GM10248 (cell line): ENCODE results near the gene TNIP2.

ENCODE experiments used
- CTCF ChIA-PET: fragments of 300-600 bp; sonication (Branson Sonifier 250); formaldehyde crosslinking; extraction: SDS; loops from one replicate; lab custom pipeline; 2021; ENCODE audit warnings: antibody characterized with exemption; lab: Yijun Ruan, JAX
- POLR2A ChIA-PET: fragments of 350-650 bp; sonication (Branson Sonifier 250); formaldehyde crosslinking; extraction: SDS; loops from one replicate; lab custom pipeline; 2020; ENCODE audit warnings: antibody characterized with exemption; lab: Yijun Ruan, JAX
- DNase-seq: peaks from one replicate; pipeline ENCODE4 v3.0.0; 2012; ENCODE audit errors: extremely low spot score
- TF ChIP-seq, protein P1 (sequence below): IDR thresholded peaks from 2 replicates; pipeline ENCODE4 v1.5.1; 2012; ENCODE audit warnings: mild to moderate bottlenecking, low read depth; ENCODE audit errors: extremely low read depth, missing control alignments, control extremely low read depth

The TNIP2 gene

DNA sequence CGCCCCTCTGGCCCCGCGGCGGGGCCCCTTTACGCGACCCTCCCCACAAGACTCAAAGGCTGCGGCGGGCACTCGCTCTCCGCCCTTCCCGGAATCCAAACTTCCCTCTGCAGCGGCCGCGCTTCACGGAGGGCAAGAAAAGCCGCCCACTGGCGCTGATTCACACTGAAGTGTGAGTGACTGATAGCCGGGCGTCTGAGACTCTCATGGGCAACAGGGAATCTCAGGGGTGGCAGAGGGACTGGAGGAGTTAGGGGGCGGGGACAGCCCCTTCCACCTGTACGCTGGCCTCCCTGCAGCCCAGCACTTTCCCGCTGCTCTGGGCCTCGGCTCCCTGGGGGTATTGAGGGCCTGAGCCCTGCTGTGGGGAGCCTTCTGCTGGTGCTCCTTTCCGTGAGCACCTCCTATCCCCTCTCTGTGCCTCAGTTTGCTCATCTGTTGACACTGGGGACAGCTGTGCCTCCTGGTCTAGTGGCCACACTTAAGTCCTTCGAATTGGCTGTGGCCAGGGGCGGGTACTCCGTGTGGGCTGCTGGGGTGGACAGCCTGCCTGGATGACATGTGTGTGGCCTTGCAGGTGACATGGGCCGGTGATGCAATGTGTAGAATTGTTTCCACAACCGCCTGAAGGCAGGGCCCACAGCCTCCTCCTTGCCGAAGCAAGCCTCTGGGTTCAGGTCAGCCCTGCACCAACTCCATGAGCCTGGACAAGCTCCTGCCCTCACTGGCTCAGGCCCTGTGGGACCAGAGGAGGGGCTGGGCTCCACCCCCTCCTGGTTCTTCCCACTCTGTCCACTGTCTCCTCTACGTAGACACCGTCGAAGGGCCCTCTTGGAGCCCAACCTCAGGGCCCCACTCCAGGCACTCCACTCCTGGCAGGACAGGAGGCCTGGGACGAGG, 37.7 kb upstream of the TNIP2 start:
- no peak for DNase-seq
- TF ChIP-seq, protein P1, sequence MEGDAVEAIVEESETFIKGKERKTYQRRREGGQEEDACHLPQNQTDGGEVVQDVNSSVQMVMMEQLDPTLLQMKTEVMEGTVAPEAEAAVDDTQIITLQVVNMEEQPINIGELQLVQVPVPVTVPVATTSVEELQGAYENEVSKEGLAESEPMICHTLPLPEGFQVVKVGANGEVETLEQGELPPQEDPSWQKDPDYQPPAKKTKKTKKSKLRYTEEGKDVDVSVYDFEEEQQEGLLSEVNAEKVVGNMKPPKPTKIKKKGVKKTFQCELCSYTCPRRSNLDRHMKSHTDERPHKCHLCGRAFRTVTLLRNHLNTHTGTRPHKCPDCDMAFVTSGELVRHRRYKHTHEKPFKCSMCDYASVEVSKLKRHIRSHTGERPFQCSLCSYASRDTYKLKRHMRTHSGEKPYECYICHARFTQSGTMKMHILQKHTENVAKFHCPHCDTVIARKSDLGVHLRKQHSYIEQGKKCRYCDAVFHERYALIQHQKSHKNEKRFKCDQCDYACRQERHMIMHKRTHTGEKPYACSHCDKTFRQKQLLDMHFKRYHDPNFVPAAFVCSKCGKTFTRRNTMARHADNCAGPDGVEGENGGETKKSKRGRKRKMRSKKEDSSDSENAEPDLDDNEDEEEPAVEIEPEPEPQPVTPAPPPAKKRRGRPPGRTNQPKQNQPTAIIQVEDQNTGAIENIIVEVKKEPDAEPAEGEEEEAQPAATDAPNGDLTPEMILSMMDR, result no peak
- ChIA-PET CTCF (no interaction called here), POLR2A (no interaction called here)

DNA sequence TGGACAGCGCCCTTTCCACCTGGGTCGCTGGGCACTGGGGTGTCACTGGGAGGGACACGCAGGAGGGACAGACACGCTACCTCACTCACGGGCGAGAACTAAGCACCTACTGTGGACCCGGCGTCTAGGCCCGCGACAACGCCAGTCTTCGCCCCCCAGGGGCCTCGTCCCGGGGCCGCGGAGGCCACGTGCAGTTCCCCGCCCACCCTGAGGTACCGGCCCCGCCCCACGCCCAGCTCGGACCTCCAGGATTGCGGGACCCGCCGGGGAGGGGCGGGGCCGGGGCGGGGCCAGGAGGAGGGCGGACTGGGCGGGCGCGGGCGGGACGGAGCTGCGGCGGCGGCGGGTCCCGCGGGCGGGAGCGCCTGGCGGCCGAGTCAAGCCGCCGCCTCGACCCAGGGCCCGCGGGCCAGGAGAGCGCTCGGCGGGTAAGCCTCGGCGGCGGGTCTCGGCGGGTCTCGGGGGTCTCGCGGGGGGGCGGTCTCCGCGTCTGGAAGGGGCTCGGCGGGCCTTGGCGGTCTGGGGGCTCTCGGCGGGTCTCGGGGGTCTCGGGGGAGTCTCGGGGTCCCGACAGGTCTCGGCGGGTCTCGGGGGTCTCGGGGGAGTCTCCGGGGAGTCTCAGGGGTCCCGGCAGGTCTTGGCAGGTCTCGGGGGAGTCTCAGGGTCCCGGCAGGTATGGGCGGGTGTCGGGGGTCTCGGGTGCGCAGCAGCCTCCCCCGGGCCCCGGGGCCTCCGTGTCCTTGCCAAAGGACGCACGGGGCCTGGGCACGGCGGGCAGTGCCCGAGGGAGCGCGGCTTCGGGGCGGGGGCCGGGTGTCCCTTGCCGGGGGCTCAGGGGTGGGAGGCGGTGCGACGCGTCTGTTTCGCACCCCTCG, 36.8 kb upstream of the TNIP2 start, which contains the start of gene SH3BP2:
Gene SH3BP2 (plus strand): TSS at position 375 of the 875 bp plus-strand sequence. CDS start 27,533 bp downstream, outside the sequence.
- ChIA-PET CTCF (interaction anchor here (1.5 kb wide), 1 partner anchor 20 kb away, joined by 4 read pairs; no protein-coding TSS in a partner anchor), POLR2A (interaction anchor here (0.6 kb wide), 1 partner anchor 95 kb away, joined by 3 read pairs; no protein-coding TSS in a partner anchor)
- TF ChIP-seq, protein P1, result peak; percentile 8
- DNase-seq, result peak; percentile 88

GRCh38 chr4:2792396-2792710, 36.2 kb upstream of the TNIP2 start:
- POLR2A ChIA-PET, result no interaction called here
- CTCF ChIA-PET, result interaction anchor here (0.9 to 1.5 kb wide), 2 partner anchors 19 to 143 kb away, joined by 3 to 4 read pairs; no protein-coding TSS in a partner anchor
- no peak for DNase-seq
- TF ChIP-seq, protein P1, result no peak

DNA sequence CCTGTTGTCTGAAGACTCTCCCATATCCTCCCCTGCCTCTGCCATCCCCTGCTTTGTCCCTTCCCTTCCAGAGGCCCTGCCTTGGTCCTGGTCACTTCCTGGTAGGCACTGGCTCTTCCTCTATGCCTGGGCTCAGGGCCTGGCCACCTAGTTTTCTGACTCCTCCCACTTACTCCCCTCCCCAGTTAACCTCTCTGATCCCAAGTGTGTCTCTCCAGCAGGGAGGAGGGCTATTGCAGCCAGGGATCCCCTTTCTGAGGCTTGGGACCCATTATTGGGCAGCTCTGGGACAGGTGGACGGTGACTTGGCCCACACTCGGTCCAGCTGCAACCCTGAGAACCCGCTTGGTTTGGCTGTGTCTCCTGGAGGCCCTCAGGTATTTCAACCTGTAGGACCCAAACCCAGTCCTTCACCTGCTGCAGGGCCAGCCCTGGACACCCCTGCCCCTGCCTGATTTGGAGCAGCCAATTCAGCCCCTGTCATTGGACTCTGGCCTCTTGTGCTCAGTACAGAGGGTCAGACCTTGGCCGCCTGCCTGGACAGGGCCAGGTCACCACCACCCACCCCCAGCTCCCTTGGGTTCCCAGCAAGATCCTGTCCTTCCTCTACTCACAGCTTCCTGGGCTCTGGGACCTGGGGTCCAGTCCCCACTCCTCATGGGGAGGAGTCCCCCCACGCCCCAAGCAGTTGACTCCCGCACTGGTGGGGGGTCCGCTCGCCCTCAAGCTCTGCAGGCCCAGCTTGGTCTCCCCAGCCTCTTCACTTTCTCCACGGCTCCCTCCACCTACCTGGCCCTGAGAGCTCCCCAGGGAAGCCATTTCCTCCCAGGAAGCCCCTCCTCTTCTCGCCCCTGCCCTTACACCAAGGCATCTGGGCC, 35.6 kb upstream of the TNIP2 start:
- TF ChIP-seq, protein P1, result no peak
- POLR2A ChIA-PET, result no interaction called here
- DNase-seq, result no peak
- CTCF ChIA-PET, result interaction anchor here (0.9 to 1.5 kb wide), 2 partner anchors 18 to 144 kb away, joined by 3 to 4 read pairs; no protein-coding TSS in a partner anchor

DNA sequence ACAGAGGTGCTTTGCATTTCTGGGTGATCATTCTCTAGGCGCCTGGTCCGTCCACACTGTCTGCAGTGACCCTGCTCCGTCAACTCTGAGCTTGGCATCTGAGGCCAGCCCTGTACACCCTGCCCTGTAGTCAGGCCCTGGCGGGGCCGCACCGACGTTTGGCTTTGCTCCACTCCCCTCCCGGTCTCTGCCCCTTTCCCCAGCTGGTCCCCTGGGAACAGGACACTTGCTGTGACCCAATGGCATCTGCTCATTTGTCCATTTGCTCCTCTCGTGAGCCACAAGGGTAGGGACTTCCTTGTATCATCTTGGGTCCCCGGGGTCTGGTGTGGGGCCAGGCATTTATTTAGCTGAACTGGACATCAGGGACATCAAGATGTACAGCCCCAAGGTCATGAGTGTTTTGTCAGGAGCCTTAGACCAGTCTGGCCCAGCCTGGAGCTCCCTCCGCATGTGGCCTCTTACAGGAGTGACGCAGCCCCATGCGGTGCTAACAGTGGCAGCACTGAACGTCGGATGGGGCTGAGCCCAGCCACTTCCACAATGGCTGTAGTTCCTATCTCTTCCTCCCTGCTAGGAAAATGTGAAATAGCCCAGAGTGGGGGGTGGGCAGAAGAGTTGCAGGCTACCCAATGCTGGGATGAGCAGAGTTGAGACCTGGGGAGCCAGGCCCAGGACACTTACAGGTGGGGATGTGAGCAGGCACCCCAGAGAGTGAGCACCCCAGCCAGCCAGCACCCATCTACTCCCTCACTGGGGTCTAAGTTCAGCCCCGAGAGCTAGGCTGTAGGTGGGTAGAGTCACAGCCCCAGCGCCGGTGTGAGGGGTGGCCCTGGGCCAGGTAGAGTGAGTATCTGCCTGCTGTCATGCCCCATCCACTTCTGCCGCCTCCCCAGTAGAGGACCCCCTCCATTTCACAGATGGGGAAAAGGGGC, 34.7 kb upstream of the TNIP2 start:
- DNase-seq, result no peak
- POLR2A ChIA-PET, result no interaction called here
- TF ChIP-seq, protein P1, result no peak
- CTCF ChIA-PET, result interaction anchor here (1.2 kb wide), 1 partner anchor 10 kb away, joined by 3 read pairs; no protein-coding TSS in a partner anchor
